GM06990 (cell line): ENCODE results near the gene OR52H1.
"Not testable (repeated sequence)": the region's sequence is repeated elsewhere in the genome, so short reads cannot be mapped to it uniquely, and the experiment has no call there.

Source experiments
- DNase-seq: peaks from one replicate; pipeline ENCODE4 v3.0.0-alpha.2; 2011; ENCODE audit not compliant: insufficient read length; ENCODE audit errors: extremely low read depth
- H3K27me3 ChIP-seq: replicated peaks from 2 replicates; pipeline ENCODE4 v1.6.0; 2011; ENCODE audit warnings: low read length; ENCODE audit not compliant: control insufficient read depth, insufficient read depth
- H3K36me3 ChIP-seq: 2 replicates; pipeline ENCODE4 v1.5.1; 2011; ENCODE audit warnings: low read length; ENCODE audit not compliant: control insufficient read depth, insufficient read depth
- H3K4me3 ChIP-seq: replicated peaks from 2 replicates; pipeline ENCODE4 v1.5.1; 2011; ENCODE audit warnings: low read depth, mild to moderate bottlenecking, control low read depth, low read length
- TF ChIP-seq, protein P1 (sequence below): IDR thresholded peaks from 2 replicates; pipeline ENCODE4 v1.5.1; 2011; ENCODE audit warnings: low read length, control low read depth, mild to moderate bottlenecking, inconsistent platforms; ENCODE audit not compliant: insufficient read depth, poor library complexity, severe bottlenecking

OR52H1 gene

DNA sequence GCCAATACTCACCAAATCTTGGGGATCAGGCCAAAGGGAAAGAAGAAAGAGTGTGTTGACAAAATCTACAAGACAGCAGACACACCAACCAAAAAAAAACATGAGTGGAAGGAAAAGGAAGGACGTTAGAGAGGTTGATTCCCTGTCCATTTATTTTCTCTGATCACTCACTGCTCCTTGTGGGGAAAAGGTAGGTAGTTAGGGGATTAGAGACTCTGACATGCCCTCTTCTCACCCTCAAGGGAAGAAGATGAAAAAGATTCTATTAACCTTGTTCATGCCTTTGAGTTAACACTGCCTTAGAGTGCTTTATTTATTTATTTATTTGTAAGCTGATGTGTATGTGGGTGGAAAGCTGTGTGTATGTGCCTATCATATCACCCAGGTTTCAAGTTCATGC, at the start of gene OR52H1:
OR52H1 (minus strand) TSS at position 101 of the 400 bp plus-strand sequence. CDS start 3,035 bp downstream, outside the sequence.
- TF ChIP-seq, protein P1, sequence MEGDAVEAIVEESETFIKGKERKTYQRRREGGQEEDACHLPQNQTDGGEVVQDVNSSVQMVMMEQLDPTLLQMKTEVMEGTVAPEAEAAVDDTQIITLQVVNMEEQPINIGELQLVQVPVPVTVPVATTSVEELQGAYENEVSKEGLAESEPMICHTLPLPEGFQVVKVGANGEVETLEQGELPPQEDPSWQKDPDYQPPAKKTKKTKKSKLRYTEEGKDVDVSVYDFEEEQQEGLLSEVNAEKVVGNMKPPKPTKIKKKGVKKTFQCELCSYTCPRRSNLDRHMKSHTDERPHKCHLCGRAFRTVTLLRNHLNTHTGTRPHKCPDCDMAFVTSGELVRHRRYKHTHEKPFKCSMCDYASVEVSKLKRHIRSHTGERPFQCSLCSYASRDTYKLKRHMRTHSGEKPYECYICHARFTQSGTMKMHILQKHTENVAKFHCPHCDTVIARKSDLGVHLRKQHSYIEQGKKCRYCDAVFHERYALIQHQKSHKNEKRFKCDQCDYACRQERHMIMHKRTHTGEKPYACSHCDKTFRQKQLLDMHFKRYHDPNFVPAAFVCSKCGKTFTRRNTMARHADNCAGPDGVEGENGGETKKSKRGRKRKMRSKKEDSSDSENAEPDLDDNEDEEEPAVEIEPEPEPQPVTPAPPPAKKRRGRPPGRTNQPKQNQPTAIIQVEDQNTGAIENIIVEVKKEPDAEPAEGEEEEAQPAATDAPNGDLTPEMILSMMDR, result no peak
- H3K27me3 ChIP-seq, result no peaks in the 10 kb centered on the region
- DNase-seq, result no peak
- H3K4me3 ChIP-seq, result no peak within 1 kb of the TSS
- no peaks in the 10 kb centered on the region for H3K36me3 ChIP-seq

DNA sequence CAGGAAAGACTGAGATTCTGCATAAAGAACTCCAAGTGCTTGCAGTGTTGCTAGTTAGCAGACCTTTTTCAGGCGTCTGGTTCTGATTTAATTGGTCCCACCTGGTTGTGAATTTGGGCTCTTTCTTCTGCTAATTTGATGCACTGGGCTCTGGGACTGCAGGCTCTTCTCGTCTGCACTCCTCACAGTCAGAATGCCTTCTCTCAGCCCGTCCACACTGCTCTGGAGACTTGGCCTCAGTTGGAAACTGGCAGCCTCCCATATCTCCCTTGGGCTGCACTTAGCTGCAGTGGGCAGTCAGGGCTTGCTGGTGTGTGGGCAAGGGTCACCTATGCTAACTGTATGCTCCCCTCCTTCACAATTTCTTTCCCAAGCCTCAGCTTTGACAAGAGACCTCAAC, 49.6 kb upstream of the OR52H1 start:
- Histone ChIP-seq H3K4me3 (no peak overlapping the region), H3K36me3 (no peaks in the 10 kb centered on the region), H3K27me3 (no peaks in the 10 kb centered on the region)
- TF ChIP-seq, protein P1, result no peak
- DNase-seq, result no peak

DNA sequence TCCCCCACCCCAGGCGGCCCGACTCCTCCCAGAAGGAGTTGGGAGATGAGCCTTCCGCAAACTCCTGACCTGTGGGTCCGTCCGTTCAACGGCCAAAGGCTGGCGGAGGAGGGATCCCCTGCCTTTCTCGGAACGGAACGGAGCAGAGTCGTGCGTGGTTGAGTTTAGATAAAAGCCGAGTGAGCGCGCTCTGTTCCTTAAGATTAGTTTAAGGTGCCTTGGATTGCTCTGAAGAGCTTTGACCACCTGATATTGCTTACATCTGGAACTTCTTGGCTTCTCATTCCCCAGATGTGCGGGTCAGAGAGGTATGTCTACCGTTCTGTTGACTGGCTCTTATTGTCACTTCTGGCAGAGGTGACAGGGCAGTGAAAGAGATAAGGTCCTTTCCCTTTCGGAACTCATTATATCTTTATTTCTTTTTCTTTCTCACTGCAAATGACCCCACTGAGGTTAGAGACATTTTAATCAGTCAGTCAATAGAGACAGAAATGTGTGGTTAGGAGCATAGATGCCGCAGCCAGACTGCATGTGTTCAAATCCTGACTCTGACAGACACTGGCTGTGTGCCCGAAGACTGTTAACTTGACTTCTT, 48.4 kb upstream of the OR52H1 start, which contains the start of gene TRIM6:
TRIM6 (plus strand) TSS at position 31 of the 595 bp plus-strand sequence; CDS start at position 292, 261 bp downstream.
- no peaks in the 10 kb centered on the region for H3K27me3 ChIP-seq
- H3K36me3 ChIP-seq, result no peaks in the 10 kb centered on the region
- peak; percentile 11 for DNase-seq
- TF ChIP-seq, protein P1, result no peak
- H3K4me3 ChIP-seq, result peak within 1 kb of the TSS; percentile 54

DNA sequence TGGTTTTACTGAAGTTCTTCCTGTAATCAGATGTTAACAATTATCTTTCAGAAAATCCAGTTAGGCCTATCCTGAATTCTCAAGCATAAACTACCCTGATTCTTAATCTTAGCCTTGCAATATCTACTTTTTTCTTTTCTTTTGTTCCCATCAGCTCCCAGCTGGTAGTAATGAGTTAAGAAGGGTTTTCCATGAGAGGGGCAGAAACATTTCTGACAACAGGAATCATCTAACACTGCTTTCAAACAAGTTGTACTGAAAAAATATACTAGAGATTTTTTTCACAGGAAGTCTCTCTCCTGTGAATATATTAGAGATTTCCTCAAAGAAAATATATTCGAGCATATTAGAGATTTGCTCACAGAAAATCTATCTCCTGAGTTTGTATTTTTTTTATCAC, 44.8 kb upstream of the OR52H1 start:
- Histone ChIP-seq H3K4me3 (no peak overlapping the region), H3K36me3 (no peaks in the 10 kb centered on the region), H3K27me3 (no peaks in the 10 kb centered on the region)
- DNase-seq, result no peak
- TF ChIP-seq, protein P1, result no peak

DNA sequence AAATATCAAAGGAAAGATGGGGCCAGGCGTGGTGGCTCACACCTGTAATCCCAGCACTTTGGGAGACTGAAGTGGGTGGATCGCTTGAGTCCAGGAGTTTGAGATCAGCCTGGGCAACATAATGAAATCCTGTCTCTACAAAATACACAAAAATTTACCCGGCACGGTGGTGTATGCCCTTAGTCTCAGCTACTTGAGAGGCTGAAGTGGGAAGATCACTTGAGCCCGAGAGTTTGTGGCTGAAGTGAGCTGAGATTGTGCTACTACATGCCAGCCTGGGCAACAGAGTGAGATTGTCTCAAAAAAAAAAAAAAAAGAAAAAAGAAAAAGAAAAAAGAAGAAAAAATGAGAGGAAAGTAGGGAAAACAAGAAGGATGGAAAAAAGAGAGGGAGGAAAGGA, 44.3 kb upstream of the OR52H1 start:
- TF ChIP-seq, protein P1, result no peak
- no peak overlapping the region for H3K4me3 ChIP-seq
- H3K36me3 ChIP-seq, result no peaks in the 10 kb centered on the region
- DNase-seq, result no peak
- no peaks in the 10 kb centered on the region for H3K27me3 ChIP-seq

DNA sequence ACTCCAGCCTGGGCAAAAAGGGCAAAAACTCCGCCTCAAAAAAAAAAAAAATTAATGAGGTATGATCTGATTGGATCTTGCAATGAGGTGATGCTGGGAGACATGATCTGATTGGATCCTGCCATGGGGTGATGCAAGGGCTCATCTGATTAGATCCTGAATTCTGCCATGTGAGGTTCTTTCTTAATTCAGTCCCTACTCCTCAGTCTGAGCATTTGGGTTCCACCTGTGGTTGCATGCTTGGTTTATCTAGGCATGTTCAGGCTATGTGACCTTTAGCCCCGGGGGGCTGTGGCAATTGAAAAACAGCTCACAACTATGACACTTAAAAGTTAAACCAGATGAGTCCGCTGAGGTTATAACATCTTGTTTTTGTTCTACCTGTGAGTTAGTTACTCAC, 43.3 kb upstream of the OR52H1 start:
- TF ChIP-seq, protein P1, result no peak
- no peaks in the 10 kb centered on the region for H3K36me3 ChIP-seq
- H3K27me3 ChIP-seq, result no peaks in the 10 kb centered on the region
- no peak overlapping the region for H3K4me3 ChIP-seq
- DNase-seq, result no peak

DNA sequence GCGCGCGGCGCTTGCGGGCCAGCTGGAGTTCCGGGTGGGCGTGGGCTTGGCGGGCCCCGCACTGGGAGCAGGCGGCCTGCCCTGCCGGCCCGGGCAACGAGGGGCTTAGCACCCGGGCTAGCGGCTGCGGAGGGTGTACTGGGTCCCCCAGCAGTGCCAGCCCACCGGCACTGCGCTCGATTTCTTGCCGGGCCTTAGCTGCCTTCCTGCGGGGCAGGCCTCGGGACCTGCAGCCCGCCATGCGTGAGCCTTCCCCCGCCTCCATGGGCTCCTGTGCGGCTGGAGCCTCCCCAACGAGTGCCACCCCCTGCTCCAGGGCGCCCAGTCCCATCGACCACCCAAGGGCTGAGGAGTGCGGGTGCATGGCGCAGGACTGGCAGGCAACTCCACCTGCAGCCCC, 41.6 kb upstream of the OR52H1 start:
- H3K27me3 ChIP-seq, H3K36me3 ChIP-seq, H3K4me3 ChIP-seq, DNase-seq: not testable (repeated sequence)

DNA sequence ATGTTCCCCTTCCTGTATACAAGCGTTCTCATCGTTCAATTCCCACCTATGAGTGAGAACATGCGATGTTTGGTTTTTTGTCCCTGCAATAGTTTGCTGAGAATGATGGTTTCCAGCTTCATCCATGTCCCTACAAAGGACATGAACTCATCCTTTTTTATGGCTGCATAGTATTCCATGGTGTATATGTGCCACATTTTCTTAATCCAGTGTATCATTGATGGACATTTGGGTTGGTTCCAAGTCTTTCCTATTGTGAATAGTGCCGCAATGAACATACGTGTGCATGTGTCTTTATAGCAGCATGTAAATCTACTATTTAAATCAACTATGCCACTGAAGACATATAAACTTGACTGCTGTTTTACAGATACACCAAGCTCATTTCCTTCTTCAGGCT, 36.1 kb upstream of the OR52H1 start:
- not testable (repeated sequence) for DNase-seq, H3K4me3 ChIP-seq, H3K36me3 ChIP-seq

More for the DNA sequence above, 36.1 kb upstream of the OR52H1 start:
- not testable (repeated sequence) for H3K27me3 ChIP-seq
